Keratinocyte (primary cell): ENCODE results near the gene KDM3B. TPM values are rescaled to one million over a fixed set of nuclear protein-coding genes. Genes with fewer than 3 reads are reported as not detected.

Experiments
- DNase-seq: peaks from one replicate; pipeline ENCODE4 v3.0.0-alpha.2; 2011; ENCODE audit warnings: low read depth, missing footprints, low spot score
- FAIRE-seq: peaks from 2 replicates; lab custom pipeline; 2011; peaks lifted over from hg19 to GRCh38; lab: Jason Lieb, UNC
- H2AFZ ChIP-seq: 2 replicates; pipeline ENCODE4 v1.6.0; 2012; ENCODE audit warnings: low read length, control low read depth, inconsistent platforms; ENCODE audit not compliant: control insufficient read depth
- H3K27ac ChIP-seq: 2 replicates; pipeline ENCODE4 v1.5.1; 2011; ENCODE audit warnings: low read length; ENCODE audit not compliant: control insufficient read depth, insufficient read depth
- H3K27me3 ChIP-seq: 3 replicates; pipeline ENCODE4 v1.6.0; 2011; ENCODE audit warnings: low read length; ENCODE audit not compliant: control insufficient read depth, insufficient read depth; ENCODE audit errors: extremely low read depth
- H3K36me3 ChIP-seq, 2 experiments: 2 replicates in 1 of 2; 3 replicates in 1 of 2; pipeline ENCODE4 v1.5.1; 2011; ENCODE audit warnings: low read length in 2 of 2, mild to moderate bottlenecking in 1 of 2; ENCODE audit not compliant: control insufficient read depth in 2 of 2, insufficient read depth in 2 of 2; ENCODE audit errors: extremely low read depth in 1 of 2
- H3K4me1 ChIP-seq: 3 replicates; pipeline ENCODE4 v1.5.1; 2011; ENCODE audit warnings: low read length; ENCODE audit not compliant: control insufficient read depth, insufficient read depth; ENCODE audit errors: extremely low read depth
- H3K4me2 ChIP-seq: 3 replicates; pipeline ENCODE4 v1.6.0; 2011; ENCODE audit warnings: low read depth, low read length; ENCODE audit not compliant: control insufficient read depth, insufficient read depth; ENCODE audit errors: extremely low read depth
- H3K4me3 ChIP-seq, 3 experiments: fragments of 200-600 bp in 1 of 3; sonication (generic) in 1 of 3; 2 replicates in 2 of 3; 3 replicates in 1 of 3; pipeline ENCODE4 v1.5.1; 2011 to 2016; ENCODE audit warnings: low read length in 3 of 3, mild to moderate bottlenecking in 3 of 3, control low read depth in 2 of 3, inconsistent platforms in 1 of 3, low read depth in 1 of 3, mixed read lengths in 1 of 3, mixed run types in 1 of 3, moderate library complexity in 1 of 3; ENCODE audit not compliant: control insufficient read depth in 2 of 3, insufficient read depth in 2 of 3; ENCODE audit errors: extremely low read depth in 1 of 3
- H3K79me2 ChIP-seq: 2 replicates; pipeline ENCODE4 v1.6.0; 2012; ENCODE audit warnings: low read length; ENCODE audit not compliant: control insufficient read depth, insufficient read depth
- H3K9ac ChIP-seq: 3 replicates; pipeline ENCODE4 v1.6.0; 2011; ENCODE audit warnings: low read length; ENCODE audit not compliant: control insufficient read depth, insufficient read depth; ENCODE audit errors: extremely low read depth
- H3K9me1 ChIP-seq: 3 replicates; pipeline ENCODE4 v1.6.0; 2011; ENCODE audit warnings: low read length; ENCODE audit not compliant: control insufficient read depth, insufficient read depth; ENCODE audit errors: extremely low read depth
- H3K9me3 ChIP-seq: 2 replicates; pipeline ENCODE4 v1.5.1; 2012; ENCODE audit warnings: low read depth, low read length; ENCODE audit not compliant: control insufficient read depth
- H4K20me1 ChIP-seq: 3 replicates; pipeline ENCODE4 v1.6.0; 2011; ENCODE audit warnings: low read length; ENCODE audit not compliant: control insufficient read depth, insufficient read depth; ENCODE audit errors: extremely low read depth
- EZH2 ChIP-seq: IDR thresholded peaks from one replicate; pipeline ENCODE4 v1.6.1; 2012; ENCODE audit warnings: inconsistent platforms, mild to moderate bottlenecking, low read length, moderate library complexity
- dilution Hi-C: fragments of 300-500 bp; cut with MboI; formaldehyde crosslinking; loops from one replicate; pipeline ENCODE4 v1.7.0; 2020; ENCODE audit warnings: low sequenced_read_pairs; ENCODE audit not compliant: extremely low pct_ligation_motif_present
- polyA plus RNA-seq, 5 experiments: library from polyadenylated mRNA; depleted of rRNA in 3 of 5; stranded (reverse) in 3 of 5; stranded (forward) in 1 of 5; unstranded in 1 of 5; fragments of >200 nt; gene quantifications; 1 replicate in 1 of 5; 2 replicates in 3 of 5; 3 replicates in 1 of 5; pipeline versions ENCODE4 v1.2.1 to v1.2.3, GENCODE V29; 2011 to 2012; ENCODE audit warnings: missing spikeins in 2 of 5, low read depth in 1 of 5, low replicate concordance in 1 of 5
- TF ChIP-seq, protein P1 (sequence below), 3 experiments: IDR thresholded peaks in 1 of 3; conservative IDR thresholded peaks in 1 of 3; optimal IDR thresholded peaks in 1 of 3; 2 replicates in 2 of 3; 3 replicates in 1 of 3; pipeline versions ENCODE3 to v1.5.1; 2011; ENCODE audit warnings: low read length in 3 of 3, mild to moderate bottlenecking in 3 of 3, moderate library complexity in 2 of 3, control low read depth in 1 of 3, inconsistent platforms in 1 of 3; ENCODE audit not compliant: insufficient read depth in 2 of 3; ENCODE audit errors: extremely low read depth in 1 of 3

Gene KDM3B
- polyA plus RNA-seq, 1 donor (not counting 4 experiments of a cell fraction or from before 2014, with no cell fraction given): 28.8 TPM

DNA sequence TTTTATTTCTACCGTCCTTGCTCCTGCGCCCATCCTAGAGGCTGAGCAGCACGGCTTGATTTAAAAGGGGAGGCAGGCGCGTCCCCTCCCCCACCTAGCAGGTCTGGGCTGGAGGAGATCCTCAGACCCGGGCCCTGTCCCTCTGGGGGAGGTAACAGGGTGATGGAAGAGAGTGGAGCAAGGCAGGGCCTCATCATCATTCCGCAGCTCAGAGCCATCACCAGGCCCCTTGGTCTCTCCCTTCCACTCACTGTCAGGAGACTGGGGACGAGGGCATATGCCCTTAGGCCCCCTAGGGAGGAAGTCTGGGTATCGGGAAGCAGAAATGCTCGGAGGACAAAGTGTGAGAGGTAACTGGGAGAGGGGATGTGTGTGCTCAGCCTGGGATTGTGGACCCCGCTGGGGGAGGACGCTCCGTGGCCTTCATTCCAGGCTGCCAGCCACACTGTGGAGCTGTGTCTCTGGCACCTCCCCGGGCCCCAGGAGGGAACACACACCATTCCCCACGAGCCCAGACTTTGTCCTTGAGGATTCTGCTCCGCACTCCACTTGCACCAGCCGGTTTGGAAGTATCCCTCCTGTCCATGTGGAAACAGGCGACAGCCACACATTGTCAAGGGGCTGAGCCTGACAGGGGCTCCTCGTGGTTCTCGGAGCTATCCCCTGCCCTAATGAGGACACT lies 87.1 kb downstream of the KDM3B start:
- Histone ChIP-seq H3K9ac (no peak overlapping the region), H3K4me2 (peak overlapping the region; percentile 75), H3K36me3 (peaks cover 11 to 12% of the 10 kb centered on the region in 2 experiments), H4K20me1 (no peaks in the 10 kb centered on the region), H2AFZ (peak overlapping the region; percentile 13), H3K27ac (no peak overlapping the region), H3K9me3 (no peaks in the 10 kb centered on the region), H3K27me3 (peaks cover 3% of the 10 kb centered on the region), H3K4me3 (peak overlapping the region in 1 of 3 experiments; percentile 8), H3K79me2 (no peaks in the 10 kb centered on the region), H3K4me1 (peaks cover 6% of the 10 kb centered on the region), H3K9me1 (no peaks in the 10 kb centered on the region)
- no peak for TF ChIP-seq EZH2
- DNase-seq (no peak), FAIRE-seq (no peak)
- dilution Hi-C loops: no loop called here

- DNase-seq (no peak), FAIRE-seq (no peak)
- Histone ChIP-seq H3K27ac (no peak overlapping the region), H3K4me2 (no peak overlapping the region), H3K9ac (no peak overlapping the region), H3K9me3 (no peaks in the 10 kb centered on the region), H3K4me3 (no peak overlapping the region), H4K20me1 (no peaks in the 10 kb centered on the region), H3K4me1 (peaks cover 6% of the 10 kb centered on the region), H3K36me3 (peaks cover 4 to 7% of the 10 kb centered on the region in 2 experiments), H3K27me3 (peaks cover 3% of the 10 kb centered on the region), H3K9me1 (no peaks in the 10 kb centered on the region), H2AFZ (no peak overlapping the region), H3K79me2 (no peaks in the 10 kb centered on the region)
- dilution Hi-C loops: no loop called here
- no peak for TF ChIP-seq EZH2
- TF ChIP-seq, protein P1, sequence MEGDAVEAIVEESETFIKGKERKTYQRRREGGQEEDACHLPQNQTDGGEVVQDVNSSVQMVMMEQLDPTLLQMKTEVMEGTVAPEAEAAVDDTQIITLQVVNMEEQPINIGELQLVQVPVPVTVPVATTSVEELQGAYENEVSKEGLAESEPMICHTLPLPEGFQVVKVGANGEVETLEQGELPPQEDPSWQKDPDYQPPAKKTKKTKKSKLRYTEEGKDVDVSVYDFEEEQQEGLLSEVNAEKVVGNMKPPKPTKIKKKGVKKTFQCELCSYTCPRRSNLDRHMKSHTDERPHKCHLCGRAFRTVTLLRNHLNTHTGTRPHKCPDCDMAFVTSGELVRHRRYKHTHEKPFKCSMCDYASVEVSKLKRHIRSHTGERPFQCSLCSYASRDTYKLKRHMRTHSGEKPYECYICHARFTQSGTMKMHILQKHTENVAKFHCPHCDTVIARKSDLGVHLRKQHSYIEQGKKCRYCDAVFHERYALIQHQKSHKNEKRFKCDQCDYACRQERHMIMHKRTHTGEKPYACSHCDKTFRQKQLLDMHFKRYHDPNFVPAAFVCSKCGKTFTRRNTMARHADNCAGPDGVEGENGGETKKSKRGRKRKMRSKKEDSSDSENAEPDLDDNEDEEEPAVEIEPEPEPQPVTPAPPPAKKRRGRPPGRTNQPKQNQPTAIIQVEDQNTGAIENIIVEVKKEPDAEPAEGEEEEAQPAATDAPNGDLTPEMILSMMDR (optimal IDR thresholded peaks at IDR 0.05 in 1 of 3, IDR thresholded peaks at IDR 0.05 in 1 of 3, conservative IDR thresholded peaks at IDR 0.05 in 1 of 3; ENCODE audit: extremely low read depth in 1 of 3, insufficient read depth in 2 of 3, low read length in 3 of 3): no peak
These were observed 87.9 kb downstream of the KDM3B start for GRCh38 chr5:138440159-138441073.
